HG03457 (cell line): ENCODE results near the gene FUZ.
A peak's percentile ranks its signal among the peaks of the same experiment; 100 is the strongest.

Source experiments
- ATAC-seq: cut with Tn5 transposase; IDR thresholded peaks from one replicate; pipeline ENCODE4 v1.9.1; 2021; ENCODE audit warnings: moderate number of reproducible peaks; ENCODE audit not compliant: unreplicated experiment

The FUZ gene

DNA sequence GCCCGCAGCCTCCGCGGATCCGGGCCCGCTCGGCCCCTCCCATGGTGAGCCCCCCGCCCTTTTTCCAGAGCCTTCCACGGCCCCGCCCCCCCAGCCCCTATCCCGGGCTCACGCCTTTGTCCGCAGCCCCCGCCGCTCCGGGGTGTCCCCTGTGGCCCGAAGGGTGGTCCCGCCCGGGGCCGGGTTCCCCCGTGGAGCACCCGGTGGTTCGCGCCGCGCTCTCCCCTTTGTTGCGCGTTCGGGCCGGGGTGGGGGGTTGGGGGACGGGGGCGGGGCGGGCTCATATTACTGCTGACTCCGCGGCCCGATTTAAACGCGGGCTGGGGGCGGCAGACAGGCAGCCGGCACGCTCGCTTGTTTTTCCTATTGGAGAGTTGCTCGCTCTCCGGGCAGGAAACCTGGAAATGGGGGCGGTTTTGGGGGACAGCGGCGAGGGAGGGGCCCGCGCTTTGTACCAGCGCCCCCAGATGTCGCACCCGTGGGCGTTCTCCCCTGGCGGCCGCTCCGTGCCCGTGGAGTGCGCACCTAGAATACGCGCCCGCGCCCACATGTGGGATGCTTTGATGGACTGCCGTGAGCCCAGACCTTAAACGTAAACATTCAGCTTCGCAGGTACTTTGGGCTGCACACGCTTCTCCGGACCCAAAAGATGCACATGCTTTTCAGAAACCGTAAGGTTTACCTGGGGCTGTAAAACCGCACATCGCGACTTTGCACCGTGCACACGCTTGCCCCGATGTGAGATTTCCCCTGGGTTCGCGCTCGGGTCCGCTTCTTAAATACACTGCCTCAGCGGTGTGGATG, 38.6 kb upstream of the FUZ start:
- no peak for ATAC-seq

DNA sequence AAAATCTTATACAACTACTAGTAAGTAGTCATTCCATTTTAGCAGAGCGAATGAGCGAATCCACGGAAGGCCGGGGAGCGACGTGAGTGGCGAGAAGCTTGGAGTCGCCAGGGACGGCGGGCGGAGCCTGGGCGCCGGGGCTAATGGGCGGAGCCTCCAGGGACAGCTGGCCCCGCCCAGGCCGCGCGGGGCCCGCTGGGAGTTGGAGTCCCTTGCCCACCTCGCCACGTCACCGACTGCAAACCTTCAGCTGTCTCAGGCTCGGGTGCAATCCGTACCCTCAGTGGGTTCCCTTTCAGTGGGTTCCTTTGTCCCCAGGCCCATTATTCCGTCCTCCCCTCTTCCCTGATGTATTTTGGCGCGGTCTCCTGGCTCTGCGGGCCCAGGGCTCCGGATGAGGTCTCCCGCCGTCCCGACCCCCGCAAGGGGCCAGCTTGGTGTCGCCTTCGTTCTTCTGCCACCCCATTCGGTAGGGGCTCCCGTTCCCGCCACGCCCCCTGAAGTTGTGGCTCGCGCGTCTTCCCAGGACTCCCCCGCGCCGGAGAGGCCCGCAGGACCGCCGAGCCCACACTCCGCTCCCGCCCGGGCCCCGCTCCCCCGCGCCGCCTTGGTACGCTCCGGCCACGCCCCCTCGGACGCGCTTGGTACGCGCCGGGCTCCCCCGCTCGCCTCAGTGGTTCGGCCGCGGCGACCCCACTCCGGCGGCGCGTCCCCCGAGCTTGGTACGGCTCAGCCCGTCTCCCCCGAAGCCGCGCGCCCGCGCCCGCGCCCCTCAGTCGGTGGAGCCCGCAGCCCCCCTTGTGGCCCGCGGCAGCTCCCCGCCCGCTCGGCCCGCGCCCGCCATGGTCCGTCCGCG, 37.6 kb upstream of the FUZ start, which contains the start of gene PTOV1:
PTOV1 (plus strand) TSS at position 673 of the 856 bp plus-strand sequence.
- peak; percentile 42 for ATAC-seq

DNA sequence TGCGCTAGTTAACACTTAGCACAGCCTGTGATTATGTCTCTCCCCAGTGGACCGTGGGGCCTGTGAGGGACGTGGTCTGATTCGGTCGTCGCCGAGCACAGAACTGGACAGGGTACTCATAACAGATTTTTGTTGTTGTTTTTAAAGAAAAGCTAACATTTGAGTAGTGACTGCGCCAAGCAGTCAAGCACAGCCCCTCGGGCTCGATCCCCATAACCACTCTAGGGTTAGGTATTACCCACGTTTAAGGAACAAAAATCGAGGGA, 37.1 kb upstream of the FUZ start:
- ATAC-seq, result no peak

DNA sequence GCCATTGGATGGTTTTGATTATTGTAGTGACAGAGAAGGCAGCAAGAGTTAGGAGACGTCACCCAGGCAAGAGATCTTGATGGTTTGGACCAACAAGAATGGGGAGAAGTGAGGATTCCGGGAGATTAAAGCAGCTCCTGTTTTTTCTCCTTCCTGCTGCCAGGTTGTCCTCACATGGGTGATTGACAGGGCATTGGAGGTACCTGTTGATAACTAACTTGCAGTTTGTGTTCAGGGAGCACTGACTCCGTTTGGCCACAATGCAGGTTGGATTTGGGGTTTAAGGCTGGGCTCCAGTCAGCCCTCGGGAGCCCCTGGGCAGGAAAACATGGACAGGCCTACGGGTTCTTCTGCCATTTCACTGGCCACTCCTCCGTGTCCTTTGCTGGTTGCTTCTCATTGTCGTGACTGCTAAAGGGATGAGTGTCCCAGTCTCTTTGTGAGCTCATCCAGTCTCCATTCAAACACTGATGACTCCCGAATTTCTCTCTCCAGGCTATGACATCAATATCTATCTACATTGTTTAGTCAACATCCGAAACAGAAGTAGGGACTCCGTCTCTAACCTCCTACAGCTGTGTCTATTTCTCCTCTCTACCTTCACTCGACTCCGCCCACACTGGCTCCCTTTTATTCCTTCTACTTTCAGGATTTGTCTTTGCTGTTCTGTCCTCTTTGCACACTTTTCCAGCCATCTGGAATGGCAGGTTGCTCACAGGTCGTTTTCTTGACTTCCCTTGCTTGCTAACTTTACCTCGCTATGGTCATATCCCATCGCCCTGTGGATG, 36.5 kb upstream of the FUZ start:
- no peak for ATAC-seq

DNA sequence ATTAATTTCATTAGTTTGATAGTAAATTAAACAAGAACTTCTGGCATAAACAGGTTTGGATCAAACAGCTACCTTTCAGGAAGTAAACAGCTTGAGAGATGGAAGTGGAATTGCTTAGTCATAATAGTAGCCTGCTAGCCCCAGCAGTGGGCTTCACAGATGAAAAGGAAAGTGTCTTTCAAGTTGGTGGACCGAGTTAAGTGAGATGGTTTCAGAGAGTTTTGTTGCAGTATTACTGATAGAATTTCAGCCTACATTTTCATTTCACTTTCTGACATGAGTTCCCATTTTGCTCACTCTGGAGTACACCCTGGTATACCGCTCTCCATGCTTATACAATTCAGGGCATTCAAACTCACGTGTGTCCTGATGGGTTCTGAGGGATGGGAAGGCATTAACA, 35.8 kb upstream of the FUZ start:
- no peak for ATAC-seq

DNA sequence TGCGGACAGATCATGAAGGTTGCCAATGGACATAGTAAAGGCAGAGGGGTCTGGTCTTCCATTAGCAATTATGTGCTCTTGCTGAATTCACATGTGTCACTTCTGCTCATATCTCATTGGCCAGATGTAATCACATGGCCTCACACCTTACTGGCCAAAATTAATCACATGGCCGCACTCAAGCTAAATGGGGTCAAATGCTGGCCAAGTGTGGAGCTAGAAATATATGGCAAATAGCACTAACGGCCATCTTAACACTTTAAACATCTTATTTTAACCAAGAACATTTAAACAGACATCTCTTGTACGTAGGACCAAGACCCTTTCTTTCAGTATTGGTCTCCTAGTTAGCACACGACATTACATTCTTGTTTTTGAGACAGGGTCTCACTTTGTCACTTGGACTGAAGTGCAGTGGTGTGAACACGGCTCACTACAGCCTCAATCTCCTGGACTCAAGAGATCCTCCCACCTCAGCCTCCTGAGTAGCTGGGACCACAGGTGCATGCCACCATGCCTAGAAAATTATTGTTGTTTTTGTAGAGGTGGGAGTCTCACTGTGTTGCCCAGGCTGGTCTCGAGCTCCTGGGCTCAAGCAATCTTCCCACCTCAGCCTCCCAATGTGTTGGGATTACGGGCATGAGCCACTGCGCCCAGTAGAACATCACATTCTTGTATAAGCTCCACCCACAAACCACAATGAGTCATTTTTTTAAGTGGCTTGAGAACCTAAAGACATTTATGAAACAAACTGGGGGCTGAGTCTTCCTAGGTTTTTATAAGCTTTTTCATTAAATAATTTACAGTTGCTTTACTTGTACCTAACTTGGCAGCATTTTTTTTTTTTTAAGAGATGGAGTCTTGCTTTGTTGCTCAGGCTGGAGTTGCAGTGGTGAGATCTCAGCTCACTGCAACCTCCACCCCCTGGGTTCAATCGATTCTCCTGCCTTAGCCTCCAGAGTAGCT, 34.9 kb upstream of the FUZ start:
- no peak for ATAC-seq

DNA sequence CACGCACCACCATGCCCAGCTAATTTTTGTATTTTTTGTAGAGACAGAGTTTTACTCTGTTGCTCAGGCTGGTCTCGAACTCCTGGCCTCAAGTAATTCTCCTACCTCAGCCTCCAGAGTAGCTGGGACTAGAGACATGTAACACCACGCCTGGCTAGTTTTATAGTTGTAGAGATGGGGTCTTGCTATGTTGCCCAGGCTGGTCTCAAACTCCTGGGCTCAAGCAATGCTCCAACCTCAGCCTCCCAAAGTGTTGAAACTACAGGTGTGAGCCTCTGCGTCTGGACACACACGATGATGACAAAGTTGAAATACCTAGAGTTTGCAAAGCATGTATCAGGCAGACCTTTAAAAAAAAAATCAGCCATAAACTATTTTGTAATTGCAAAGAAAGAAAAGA, 33.3 kb upstream of the FUZ start:
- ATAC-seq, result no peak

DNA sequence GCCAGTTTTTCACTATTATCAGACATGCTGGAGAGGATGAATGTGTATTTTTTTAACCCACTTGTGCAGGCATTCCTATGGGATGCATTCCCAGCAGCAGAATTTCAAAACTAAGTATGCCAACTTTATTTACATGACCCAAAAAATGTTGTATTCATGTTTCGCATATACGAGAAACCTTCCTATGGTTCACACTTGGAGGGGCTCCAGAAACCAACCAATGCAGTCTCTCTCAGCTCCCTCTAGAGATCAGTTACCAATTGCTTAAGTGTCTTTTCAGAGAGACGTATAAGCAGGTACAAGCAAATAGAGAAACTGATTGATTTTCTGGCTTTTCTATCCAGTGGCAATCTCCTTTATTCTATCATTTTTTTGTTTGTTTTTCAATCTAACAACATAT, 32.3 kb upstream of the FUZ start:
- no peak for ATAC-seq

DNA sequence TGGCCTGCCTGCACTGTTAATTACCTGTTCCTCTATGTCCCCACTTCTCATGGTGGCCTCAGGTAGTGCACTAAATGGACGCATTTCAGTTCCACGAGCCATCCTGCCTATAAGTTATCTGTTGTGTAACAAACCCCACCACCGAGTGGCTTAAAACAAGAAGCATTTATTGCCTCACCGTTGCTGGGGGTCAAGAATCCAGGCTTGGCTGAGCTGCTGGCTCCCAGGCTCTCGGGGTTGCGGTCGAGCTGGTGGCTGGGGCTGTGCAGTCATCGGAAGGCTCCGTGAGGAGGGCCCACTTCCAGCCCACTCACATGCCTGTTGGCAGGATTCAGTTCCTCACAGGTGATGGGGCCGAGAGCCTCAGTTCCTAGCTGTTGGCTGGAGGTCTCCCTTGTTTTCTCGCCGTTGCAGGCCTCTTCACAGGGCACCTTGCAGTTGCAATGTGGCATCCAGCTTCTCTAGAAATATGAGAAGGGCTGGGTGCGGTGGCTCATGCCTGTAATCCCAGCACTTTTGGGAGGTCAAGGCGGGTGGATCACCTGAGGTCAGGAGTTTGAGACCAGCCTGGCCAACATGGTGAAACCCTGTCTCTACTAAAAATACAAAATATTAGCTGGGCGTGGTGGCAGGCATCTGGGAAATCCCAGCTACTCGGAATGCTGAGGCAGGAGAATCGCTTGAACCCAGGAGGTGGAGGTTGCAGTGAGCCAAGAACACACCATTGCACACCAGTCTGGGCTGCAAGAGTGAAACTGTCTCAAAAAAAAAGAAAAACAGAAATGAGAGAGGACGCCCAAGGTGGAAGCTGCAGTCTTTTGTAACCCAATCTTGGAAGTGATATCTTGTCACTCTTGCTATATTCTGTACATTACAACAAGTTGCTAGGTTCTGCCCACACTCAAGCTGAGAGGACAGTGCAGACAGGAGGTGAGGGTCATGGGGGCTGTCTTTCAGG, 31.3 kb upstream of the FUZ start:
- ATAC-seq, result no peak

DNA sequence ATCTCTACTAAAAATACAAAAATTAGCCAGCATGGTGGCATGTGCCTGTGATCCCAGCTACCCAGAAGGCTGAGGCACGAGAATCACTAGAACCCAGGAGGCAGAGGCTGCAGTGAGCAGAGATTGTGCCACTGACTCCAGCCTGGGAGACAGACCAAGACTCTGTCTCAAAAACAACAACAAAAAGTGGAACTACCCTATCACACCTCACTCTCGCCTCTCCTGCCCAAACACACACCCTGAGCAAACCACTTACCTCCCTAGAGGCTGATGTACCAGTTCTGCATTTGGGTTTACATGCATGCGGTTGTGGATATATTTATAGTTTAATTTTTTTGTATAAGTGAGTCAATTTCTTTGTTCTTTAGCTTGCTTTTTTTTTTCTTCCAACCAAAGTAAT, 30.2 kb upstream of the FUZ start:
- no peak for ATAC-seq

DNA sequence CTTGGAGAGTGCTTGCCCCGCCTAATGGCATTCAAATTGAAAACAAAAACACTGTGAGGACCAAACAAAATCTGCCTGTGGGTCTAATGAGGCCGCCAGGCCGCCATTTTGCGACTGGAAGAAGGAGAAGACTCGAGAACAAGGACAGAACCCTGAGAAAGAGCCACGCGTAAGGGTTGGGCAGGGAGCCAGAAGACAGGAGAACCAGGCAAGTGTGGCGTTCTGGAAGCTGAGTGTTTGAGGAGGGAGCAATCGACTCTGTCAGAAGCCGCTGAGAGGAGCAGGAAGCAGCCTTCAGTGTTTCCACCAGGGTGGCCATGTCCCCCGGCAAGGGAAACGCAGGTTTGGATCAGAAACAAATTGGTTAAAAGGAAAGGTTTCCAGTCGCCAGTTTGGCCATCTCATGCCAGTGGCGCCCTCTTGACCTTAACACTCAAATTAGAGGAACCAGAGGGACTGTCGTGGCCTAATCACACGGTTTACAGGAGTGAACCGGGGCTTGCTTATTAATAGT, 27.7 kb upstream of the FUZ start:
- no peak for ATAC-seq

DNA sequence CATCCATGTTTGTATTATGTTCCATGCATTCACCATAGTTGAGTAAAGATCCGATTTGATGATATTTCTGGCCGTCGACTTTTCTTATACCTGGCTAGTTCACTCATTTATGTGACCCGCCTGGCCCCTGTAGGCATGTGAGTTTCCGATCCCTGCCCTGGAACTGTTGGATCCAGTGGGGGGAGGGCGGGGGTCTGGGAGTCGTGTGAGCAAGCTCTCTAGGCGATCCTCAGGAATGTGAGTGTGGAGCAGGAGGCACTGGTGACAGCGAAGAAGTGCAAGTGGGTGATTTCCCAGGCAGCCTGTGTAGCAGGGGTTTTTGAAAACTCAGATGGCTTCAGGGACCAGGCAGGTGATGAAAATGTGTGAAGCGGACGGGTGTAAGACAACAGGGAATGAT, 27.2 kb upstream of the FUZ start:
- ATAC-seq, result no peak

DNA sequence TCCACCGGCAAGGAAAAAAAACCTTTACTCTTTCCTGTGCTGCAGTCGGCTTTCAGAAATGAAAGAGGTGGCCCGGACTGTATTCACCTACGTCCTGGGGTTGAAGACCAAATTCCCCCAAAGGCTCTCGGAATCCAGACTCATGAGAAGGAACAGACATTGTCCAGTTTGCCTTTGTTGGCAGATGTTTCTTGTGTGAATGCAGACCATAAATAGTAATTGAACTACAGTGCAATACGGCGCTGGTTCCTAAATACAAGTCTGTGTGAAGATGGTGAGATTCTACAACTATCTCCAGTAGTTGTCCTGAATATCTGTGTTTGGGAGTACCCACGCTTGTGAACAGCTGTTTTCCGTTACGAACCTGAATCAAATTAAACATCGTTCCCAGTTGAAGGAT, 26.6 kb upstream of the FUZ start:
- no peak for ATAC-seq

DNA sequence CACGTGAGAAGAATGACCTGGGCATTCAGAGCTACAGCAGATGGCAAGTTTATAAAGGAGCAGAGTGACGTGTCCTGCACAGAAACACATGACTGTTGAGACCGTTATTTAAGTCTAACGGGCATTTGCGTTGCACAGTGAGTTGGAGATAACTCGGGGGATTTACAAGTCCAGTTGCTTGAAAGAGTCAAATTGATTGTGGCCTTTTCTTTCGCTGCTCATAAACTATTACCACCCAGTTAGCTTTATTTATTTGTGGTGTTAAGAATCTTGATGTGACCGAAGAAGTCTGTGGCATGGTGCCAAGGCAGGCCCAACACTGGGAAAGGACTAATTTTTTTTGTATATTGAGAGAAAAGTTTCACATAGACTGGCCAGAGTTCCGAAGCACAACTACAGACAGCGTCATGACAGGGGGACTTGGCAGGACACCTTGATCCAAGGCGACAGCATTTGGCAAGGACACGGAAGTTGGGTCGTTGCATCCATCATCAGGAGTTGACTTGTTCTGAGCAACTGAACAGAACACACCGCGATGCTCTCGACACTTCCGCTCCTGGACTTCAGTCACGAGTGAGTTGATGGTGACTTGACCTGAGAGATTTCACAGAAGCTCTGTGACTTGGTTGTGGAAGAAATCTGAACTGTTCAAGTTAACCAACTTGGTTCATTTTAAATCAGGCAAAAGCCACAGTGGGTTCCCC, 25.9 kb upstream of the FUZ start:
- no peak for ATAC-seq

DNA sequence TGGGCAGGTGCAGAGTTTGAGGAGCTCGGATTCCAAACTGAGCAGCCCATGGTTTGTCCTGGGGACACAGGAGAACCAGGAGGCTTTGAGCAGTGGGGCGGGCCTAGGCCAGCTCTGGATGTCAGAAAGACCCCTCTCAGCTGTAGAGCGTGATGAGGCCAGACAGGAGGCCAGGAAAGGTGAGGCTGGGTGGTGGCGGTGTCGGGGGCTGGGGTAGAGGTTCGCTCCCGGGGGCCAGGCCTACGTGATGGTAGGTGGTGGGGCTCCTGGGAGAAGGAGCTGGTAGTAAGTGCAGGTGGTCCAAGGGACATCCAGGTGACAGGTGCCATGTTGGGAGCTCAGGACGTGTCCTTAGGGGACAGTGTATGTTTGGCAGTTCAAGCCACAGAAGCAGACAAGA, 24.3 kb upstream of the FUZ start:
- ATAC-seq, result no peak

DNA sequence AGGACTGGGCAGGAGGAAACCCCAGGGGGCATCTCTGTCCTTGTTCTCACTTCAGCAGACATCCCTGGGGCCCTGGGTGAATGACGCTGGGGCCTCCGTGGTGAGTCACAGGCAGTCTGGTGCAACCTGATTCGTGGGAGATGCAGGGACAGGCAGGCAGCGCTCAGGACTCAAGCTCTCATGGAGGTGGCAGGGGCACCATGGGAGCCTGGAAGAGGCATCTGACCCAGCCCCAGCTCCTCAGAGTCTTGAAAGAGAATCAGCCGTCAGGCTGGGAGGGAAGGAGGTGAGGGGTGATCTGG, 23.9 kb upstream of the FUZ start:
- no peak for ATAC-seq

DNA sequence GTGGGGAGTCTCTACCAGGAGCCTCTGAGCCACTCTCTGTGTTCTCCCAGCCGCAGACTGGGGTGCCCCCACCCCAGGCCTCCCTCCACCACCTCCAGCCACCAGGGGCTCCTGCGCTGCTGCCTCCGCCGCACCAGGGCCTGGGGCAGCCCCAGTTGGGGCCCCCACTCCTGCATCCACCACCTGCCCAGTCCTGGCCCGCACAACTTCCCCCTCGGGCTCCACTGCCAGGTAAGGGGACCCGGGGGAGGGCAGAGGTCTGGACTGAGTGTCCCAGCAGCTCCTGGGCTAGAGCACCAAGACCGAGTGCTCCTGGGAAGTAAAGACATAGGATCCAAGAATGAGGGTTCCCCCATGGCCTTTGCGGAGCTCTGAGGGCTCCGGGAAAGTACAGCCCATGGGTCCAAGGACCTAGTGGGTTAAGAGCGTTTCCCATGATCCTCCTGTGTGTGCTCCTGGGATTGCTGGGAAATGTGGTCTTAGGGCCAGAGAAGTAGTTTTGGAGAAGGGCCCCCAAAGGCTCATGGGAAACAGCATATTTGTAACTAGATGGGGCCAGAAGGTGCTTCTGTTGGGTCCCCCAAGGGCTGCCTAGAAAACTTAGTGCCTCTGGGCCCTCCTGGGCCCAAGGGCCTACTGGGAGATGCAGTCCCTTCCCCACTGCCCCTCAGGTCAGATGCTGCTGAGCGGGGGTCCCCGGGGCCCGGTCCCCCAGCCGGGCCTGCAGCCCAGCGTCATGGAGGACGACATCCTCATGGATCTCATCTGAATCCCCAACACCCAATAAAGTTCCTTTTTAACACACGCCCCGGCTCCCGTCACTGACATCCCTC, 23.3 kb upstream of the FUZ start:
- no peak for ATAC-seq

DNA sequence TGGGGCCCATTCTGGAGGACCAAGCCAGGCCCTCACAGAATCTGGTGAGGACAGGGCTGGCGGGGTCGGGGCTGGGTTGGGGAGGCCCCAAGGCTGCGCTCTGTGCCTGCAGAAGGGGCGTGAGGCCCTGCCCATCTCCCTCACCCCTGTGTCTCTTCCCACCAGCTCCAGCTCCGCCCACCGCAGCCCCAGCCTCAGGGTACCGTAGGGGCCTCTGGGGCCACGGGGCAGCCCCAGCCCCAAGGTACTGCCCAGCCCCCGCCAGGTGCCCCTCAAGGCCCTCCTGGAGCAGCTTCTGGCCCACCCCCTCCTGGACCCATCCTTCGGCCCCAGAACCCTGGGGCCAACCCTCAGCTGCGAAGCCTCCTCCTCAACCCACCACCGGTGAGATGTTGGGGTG, 22.5 kb upstream of the FUZ start:
- no peak for ATAC-seq
